Activated T-helper 1 cell treated with anti-CD3 and anti-CD28 coated beads, Interleukin-12 subunit alpha, Interleukin-12 subunit beta, Interleukin-2, Interleukin-4 antibody, amounts not matched to agents 30 ng/mL and 10 ng/mL and 1 ng/mL, durations not matched to agents 14 hours and 24 hours and 36 hours (primary cell): ENCODE measurements around the gene LTB. TPM values are rescaled to one million over a fixed set of nuclear protein-coding genes. Genes with fewer than 3 reads are reported as not detected.

Experiments used
- DNase-seq: peaks from one replicate; pipeline ENCODE4 v3.0.0; 2021; ENCODE audit warnings: low spot score
- H3K27ac Mint-ChIP-seq: one replicate; pipeline ENCODE4 v1.8.0; 2021; ENCODE audit warnings: mild to moderate bottlenecking, mixed read lengths
- H3K27me3 Mint-ChIP-seq: one replicate; pipeline ENCODE4 v1.8.0; 2022; ENCODE audit warnings: mild to moderate bottlenecking, moderate library complexity, mixed read lengths; ENCODE audit not compliant: insufficient read depth
- H3K36me3 Mint-ChIP-seq: one replicate; pipeline ENCODE4 v1.8.0; 2021; ENCODE audit warnings: low read depth, mixed read lengths
- H3K4me1 Mint-ChIP-seq: one replicate; pipeline ENCODE4 v1.8.0; 2021; ENCODE audit warnings: low read depth, mixed read lengths
- H3K4me3 Mint-ChIP-seq: one replicate; pipeline ENCODE4 v1.8.0; 2021; ENCODE audit warnings: mild to moderate bottlenecking, moderate library complexity, mixed read lengths
- H3K9me3 Mint-ChIP-seq: one replicate; pipeline ENCODE4 v1.8.0; 2021; ENCODE audit warnings: mixed read lengths
- intact Hi-C: fragments of 100-400 bp; cut with micrococcal nuclease; formaldehyde crosslinking; loops from one replicate; pipeline ENCODE4 v1.15.1; 2024
- total RNA-seq: library from RNA; stranded (reverse); gene quantifications from 2 replicates; pipeline ENCODE4 v1.2.3, GENCODE V29; 2022

Gene LTB
- total RNA-seq, 1 donor from 2014 or later, result 277 TPM

DNA sequence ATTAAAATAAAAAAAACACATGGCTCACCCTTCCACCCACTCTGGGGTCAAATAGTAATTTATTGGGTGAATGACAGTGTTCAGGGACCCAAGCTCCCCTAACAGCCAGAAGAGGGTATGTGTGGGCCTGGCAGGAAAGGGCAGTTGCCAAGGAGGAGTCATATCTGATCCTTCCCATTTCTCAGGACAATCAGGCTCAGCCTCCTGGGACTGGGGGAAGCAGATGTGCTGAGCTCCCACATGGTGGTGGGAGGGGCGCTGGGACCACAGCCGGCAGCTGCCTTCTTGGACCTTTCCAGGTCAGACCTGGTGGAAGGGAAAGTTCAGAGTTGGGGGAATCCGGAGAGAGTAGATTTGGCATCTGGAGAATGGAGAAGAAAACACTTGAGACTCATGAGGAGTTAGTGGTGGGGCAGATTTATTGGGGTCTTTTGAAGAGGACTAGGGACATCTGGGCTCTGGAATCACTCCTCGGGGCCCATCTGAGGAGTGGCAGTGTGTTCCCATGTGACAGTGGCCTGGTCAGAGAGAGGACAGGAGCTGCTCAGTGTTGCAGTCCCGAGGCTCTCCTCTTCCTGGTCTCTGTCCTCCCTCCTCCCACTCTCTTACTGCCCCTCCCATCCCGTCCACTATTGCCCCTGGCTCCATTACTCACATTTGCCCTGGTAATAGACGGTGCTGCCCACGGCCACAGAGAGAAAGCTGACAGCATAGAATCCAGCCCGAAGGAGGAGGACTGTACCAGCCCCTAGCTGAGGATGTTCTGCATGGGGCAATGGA lies 6.8 kb upstream of the LTB start:
- DNase-seq, result no peak
- Mint-ChIP-seq H3K4me3 (peak overlapping the region; percentile 37), H3K9me3 (no peaks in the 10 kb centered on the region), H3K4me1 (peaks cover 78% of the 10 kb centered on the region), H3K36me3 (peaks cover 25% of the 10 kb centered on the region), H3K27me3 (no peaks in the 10 kb centered on the region), H3K27ac (peak overlapping the region; percentile 36)
- intact Hi-C loops, result no loop called here

DNA sequence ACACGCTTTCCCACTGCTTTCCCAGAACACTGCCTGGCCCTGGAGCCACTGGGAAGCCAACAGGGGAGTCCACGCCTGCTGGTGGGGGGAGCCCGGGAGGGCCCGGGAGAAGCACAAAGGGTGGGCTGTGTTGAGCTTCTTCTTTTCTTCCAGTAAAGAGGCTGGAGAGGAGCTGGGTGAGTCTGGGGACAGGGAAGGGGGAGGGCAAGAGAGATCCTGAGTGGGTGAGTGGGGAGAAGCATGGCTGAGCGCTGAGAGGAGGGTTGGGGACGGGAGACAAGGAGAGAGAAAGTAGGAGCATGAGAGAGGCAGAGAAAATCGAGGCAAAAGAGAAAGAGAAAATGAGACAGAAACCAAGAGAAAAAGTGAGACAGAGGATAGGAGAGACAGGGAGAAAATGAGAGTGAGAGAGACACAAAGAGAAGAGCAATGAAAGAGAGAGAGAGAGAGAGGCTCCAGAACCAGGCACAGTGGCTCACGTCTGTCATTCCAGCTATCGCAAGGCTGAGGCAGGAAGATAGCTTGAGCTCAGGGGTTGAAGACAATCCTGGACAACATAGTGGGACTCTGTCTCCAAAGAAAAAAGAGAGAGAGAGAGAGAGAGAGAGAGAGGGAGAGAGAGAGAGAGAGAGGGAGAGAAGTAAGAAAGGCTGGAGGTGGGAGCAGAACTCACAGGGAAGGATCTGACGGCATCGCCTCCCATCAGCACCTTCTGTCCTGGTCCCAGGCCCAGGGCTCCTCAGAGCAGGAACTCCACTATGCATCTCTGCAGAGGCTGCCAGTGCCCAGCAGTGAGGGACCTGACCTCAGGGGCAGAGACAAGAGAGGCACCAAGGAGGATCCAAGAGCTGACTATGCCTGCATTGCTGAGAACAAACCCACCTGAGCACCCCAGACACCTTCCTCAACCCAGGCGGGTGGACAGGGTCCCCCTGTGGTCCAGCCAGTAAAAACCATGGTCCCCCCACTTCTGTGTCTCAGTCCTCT lies 5.9 kb upstream of the LTB start:
- Mint-ChIP-seq H3K4me1 (peaks cover 70% of the 10 kb centered on the region), H3K27ac (peak overlapping the region; percentile 93), H3K36me3 (peaks cover 25% of the 10 kb centered on the region), H3K27me3 (no peaks in the 10 kb centered on the region), H3K9me3 (no peaks in the 10 kb centered on the region), H3K4me3 (peak overlapping the region; percentile 87)
- no peak for DNase-seq
- intact Hi-C loops, result no loop called here

DNA sequence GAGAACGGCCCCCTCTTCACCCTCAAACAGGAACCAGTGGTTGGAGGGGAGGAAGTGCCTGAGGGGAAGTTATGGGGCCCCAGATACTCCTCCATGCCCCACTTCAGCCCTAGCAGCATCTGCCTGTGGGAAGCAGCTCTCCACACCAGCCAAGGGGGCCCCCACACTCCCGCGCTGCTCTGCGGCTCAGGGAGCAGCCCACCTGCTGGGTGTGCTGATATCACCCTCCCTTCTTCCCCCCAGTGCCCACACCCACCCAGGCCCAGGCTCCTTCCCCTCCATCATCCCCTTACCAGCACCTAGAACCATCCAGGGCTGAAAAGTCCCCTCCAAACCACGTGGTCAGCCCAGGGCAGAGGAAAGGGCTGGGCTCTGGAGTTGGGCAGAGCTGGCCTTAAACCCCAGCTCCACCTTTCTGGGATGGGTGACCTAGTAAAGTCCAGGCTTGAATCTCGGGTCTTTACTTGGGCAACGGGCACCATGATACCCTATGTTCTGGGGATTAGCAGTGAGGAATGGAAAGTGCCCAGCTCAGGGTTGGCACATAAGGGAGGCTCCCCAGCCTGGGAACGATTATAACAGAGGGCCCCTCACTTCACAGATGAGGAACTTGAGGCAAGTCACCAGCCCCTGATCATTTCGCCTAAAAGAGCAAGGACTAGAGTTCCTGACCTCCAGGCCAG lies 4.5 kb upstream of the LTB start:
- no peak for DNase-seq
- Mint-ChIP-seq H3K4me1 (peaks cover 69% of the 10 kb centered on the region), H3K36me3 (peaks cover 32% of the 10 kb centered on the region), H3K4me3 (peak overlapping the region; percentile 87), H3K27me3 (no peaks in the 10 kb centered on the region), H3K27ac (peak overlapping the region; percentile 95), H3K9me3 (no peaks in the 10 kb centered on the region)
- intact Hi-C loops, result no loop called here

DNA sequence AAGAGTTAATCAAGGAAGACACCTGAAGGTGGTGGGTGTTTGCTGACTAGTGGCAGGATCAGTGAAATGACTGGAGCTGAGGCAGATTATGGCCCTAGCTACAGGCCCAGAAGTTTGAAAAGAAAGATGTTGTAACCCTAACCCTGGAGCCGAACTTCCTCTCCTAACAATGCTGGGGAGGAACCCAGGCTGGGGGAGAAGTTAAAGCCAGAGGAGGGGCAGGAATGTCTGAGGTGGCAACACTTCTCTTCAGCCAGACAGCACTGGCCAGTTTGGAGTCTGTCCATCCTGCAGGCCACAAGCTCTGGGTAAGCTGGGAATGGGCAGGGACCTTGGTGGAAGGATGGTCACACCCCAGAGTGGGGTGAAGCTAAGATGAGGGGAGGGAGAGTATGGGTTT lies 3.8 kb upstream of the LTB start, which contains the start of gene LST1:
Gene LST1 (plus strand): TSS at position 270 of the 400 bp plus-strand sequence. CDS start 1,023 bp downstream, outside the sequence.
- peaks cover 67% of the 10 kb centered on the region for H3K4me1 Mint-ChIP-seq

DNA sequence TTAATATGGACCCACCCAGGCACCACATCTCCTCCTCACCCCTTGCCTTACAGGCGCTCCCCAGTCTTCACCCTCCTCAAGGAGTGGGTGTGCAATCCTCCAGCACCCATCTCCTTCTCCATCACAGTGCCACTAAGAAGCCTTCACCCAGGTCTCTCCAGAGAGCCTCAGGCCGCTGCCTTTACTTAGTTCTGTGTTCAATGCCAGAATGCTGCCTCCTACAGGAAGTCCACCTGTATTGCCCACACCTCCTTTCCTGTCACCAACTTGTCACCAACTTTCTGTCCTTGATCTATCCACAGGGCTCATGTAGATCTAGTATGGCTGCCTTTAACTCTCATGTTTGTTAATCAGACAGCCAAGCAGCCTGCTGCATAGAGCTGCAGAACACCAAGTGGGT lies 3.3 kb upstream of the LTB start:
- Mint-ChIP-seq H3K27me3 (no peaks in the 10 kb centered on the region), H3K36me3 (peaks cover 41% of the 10 kb centered on the region), H3K9me3 (no peaks in the 10 kb centered on the region), H3K4me1 (peaks cover 63% of the 10 kb centered on the region), H3K4me3 (peak overlapping the region; percentile 87), H3K27ac (peak overlapping the region; percentile 95)
- DNase-seq, result no peak
- intact Hi-C loops, result loop anchor here (1.0 to 2.0 kb wide), 2 partner anchors 17 to 35 kb away; partner anchors contain the start of gene PRRC2A

More for the DNA sequence above, 3.8 kb upstream of the LTB start, which contains the start of gene LST1:
- Mint-ChIP-seq H3K4me3 (peak within 1 kb of the TSS; percentile 87), H3K36me3 (peaks cover 38% of the 10 kb centered on the region), H3K9me3 (no peaks in the 10 kb centered on the region), H3K27me3 (no peaks in the 10 kb centered on the region), H3K27ac (peak within 1 kb of the TSS; percentile 95)
- intact Hi-C loops, result no loop called here
- no peak for DNase-seq

DNA sequence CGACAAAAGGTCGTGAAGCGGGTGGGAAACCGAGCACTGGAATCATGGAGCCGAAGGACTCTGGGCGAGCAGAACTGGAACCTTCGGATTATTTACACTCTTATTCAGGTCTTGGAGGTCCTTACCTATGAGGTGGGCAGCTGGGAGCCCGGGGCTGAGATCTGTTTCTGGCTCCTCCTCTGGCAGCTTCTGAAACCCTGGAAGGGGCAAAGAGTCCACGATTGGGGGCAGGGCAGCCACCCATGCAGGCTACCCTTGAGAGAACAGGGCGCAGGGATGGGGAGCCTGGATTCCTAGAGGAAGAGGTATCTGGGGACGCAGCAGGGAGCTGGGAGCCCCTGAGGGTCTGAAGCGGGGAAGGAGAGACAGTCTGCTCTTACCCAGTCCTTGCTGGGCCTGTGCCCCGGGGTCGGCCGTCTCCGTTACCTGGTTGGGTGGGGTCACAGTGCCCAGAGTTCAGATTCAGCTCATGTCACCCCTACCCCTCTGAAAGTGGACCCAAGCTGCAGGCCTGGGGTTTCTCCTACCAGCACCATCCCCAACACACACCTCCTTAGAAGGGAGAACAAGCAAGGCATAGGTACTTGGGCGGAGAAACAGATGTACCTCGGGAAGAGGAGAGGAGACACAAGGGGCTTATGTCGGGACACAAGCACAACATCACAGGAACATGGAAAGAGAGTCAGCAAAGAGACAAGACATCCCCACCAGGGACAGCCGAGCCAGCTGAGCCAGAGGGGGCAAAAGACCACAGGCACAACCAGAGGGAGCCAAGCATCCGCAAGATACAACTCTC lies 592 bp downstream of the LTB start:
- Mint-ChIP-seq H3K9me3 (no peaks in the 10 kb centered on the region), H3K36me3 (peaks cover 50% of the 10 kb centered on the region), H3K27ac (peak overlapping the region; percentile 93), H3K4me3 (peak overlapping the region; percentile 92), H3K4me1 (peaks cover 70% of the 10 kb centered on the region), H3K27me3 (no peaks in the 10 kb centered on the region)
- no peak for DNase-seq
- intact Hi-C loops, result loop anchor here (1.0 to 2.0 kb wide), 3 partner anchors 9 to 71 kb away; partner anchors contain the start of genes BAG6 and LTA

DNA sequence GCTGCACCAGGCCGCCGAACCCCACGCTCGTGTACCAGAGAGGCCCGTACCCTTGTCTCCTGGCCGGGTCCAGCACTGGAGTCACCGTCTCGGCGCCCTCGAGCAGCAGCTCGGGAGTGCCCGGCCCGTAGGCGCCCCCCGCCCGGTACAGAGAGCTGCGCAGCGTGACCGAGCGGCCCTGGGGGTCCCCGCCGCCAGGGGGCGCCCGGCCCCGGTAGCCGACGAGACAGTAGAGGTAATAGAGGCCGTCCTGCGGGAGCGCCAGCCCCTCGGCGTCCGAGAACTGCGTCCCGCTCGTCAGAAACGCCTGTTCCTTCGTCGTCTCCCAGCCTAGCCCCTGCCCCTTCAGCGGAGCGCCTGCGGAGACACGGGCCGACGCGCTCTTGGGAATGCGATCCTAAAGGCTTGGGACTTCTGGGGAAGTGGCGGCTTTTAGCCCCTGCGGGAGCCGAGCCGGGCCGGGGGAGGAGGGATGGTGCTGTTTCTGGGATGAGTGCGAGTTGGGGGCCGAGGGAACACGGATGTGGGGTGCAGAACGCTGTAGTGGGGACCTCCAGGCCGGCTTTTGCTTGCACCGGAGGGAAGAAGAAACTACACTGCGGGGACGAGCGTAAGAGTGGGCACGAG lies 1.3 kb downstream of the LTB start:
- no peaks in the 10 kb centered on the region for H3K9me3 Mint-ChIP-seq
- H3K4me1 Mint-ChIP-seq, result peaks cover 63% of the 10 kb centered on the region
- H3K27ac Mint-ChIP-seq, result peak overlapping the region; percentile 93
- peak overlapping the region; percentile 92 for H3K4me3 Mint-ChIP-seq
- DNase-seq, result peak; percentile 81
- intact Hi-C loops, result loop anchor here (1.0 to 2.0 kb wide), 6 partner anchors 9 to 72 kb away; partner anchors contain the start of genes BAG6, DDX39B, LTA and NFKBIL1
- H3K27me3 Mint-ChIP-seq, result no peaks in the 10 kb centered on the region
- H3K36me3 Mint-ChIP-seq, result peaks cover 57% of the 10 kb centered on the region

DNA sequence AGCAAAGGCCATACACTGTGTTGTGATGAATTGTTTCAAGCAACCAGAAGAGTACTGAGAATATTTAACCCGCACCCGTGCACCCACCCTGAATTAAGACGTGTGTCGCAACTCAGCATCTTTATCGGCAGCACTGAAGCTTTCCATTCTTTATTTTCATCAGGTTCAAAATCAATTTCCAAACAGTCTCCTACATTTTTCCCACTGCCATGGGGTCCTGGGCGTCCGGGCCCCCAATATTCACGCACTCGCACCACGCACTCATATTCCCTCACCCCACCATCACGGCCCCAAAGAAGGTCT lies 1.8 kb downstream of the LTB start:
- H3K36me3 Mint-ChIP-seq, result peaks cover 60% of the 10 kb centered on the region
- no peaks in the 10 kb centered on the region for H3K9me3 Mint-ChIP-seq
- H3K4me3 Mint-ChIP-seq, result peak overlapping the region; percentile 92
- H3K27me3 Mint-ChIP-seq, result no peaks in the 10 kb centered on the region
- intact Hi-C loops, result loop anchor here (1.0 to 2.0 kb wide), 4 partner anchors 18 to 72 kb away; partner anchors contain the start of genes BAG6, DDX39B and NFKBIL1
- peaks cover 60% of the 10 kb centered on the region for H3K4me1 Mint-ChIP-seq
- no peak for DNase-seq
- H3K27ac Mint-ChIP-seq, result peak overlapping the region; percentile 93

DNA sequence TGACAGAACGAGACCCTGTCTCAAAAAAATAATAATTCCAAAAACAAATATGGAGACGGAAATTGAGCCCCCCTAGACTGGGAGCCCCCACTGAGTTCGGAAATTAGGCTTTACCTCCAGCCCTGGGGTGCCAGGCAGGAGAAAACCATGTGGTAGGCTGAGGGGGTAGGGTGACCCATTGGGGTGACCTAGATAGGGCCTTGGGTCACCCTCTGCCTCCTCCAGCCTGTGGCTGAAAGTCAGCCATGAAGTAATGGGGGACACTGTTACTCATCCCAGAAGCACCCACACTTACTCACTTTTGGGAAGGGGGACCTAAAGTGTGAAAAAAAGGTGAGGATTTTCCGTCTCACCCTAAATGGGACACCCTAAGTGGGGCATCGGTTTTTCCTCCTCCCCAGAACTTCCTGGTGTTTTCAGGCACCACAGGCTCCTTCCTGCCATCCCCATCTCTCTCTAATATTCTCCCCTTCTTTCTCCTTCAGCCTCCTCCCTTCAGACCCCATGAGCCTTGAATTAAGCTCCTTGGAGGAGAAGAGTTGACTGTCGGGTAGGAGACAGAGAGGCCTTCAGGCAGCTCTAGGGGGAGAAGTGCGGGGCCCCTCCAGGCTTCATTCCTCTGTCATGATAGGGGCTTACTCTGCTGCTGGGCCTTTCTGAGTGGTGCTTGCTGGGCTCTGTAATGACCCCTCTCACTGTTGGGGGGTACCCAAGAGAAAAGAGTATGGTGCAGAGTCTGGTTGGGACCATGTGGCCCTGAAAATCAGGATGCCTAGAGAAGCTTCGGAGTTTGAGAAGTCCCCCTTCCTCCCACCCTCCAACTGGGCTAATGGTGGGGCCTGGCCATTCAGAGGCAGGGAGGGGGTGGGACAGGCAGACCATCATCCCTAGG lies 2.4 kb downstream of the LTB start:
- Mint-ChIP-seq H3K4me3 (peak overlapping the region; percentile 92), H3K36me3 (peaks cover 62% of the 10 kb centered on the region), H3K27me3 (no peaks in the 10 kb centered on the region), H3K9me3 (no peaks in the 10 kb centered on the region), H3K4me1 (peaks cover 60% of the 10 kb centered on the region), H3K27ac (peak overlapping the region; percentile 93)
- intact Hi-C loops, result loop anchor here (1.0 to 5.0 kb wide), 5 partner anchors 19 to 382 kb away; partner anchors contain the start of genes BAG6, DDX39B and NFKBIL1
- no peak for DNase-seq

DNA sequence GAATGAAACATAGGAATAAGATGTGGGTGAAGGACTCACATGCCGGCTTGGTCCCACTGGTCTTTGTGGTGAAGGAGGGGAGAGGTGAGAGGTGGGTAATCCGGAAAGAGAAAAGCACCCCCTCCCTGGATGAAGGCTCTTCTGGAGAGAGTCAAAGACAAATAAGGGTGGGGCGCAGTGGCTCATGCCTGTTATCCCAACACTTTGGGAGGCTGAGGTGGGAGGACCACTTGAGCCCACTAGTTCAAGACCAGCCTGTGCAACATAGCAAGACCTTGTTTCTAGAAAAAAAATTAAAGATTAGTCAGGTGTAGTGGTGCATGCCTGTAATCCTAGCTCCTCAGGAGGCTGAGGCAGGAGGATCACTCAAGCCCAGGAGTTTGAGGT lies 3.1 kb downstream of the LTB start:
- intact Hi-C loops, result loop anchor here (5.0 kb wide), 1 partner anchor 382 kb away; no protein-coding TSS in a partner anchor
- no peak for DNase-seq
- Mint-ChIP-seq H3K27ac (peak overlapping the region; percentile 93), H3K9me3 (no peaks in the 10 kb centered on the region), H3K4me1 (peaks cover 62% of the 10 kb centered on the region), H3K4me3 (peak overlapping the region; percentile 92), H3K27me3 (no peaks in the 10 kb centered on the region), H3K36me3 (peaks cover 66% of the 10 kb centered on the region)
